Measurements from ENCODE around the gene ZGPAT. TPM values are rescaled to one million over a fixed set of nuclear protein-coding genes. Genes with fewer than 3 reads are reported as not detected.
"Not testable (repeated sequence)": the region's sequence is repeated elsewhere in the genome, so short reads cannot be mapped to it uniquely, and the experiment has no call there.

Gene ZGPAT
- 10 to 100 TPM; 24.8 to 70.2 (median 36.8) TPM for total RNA-seq

GRCh38 chr20:63707558-63708300, at the start of gene ZGPAT, which contains the start of gene ARFRP1:
ZGPAT (plus strand) TSS chr20:63708039; CDS start chr20:63708581, 542 bp downstream.
ARFRP1 (minus strand) TSS chr20:63707976; CDS start chr20:63707091, 885 bp downstream.
- H3K4me3 ChIP-seq = peak within 1 kb of the TSS; percentile 79 to 98 (median 92)
- WGBS, 2 donors = 1% methylated on average over 33 of the region's 98 CpGs; no CpG with 5 or more reads in 1 of the 2 donors
- H3K27me3 ChIP-seq = no peaks in the 10 kb centered on the region
- TF ChIP-seq EP300 (IDR thresholded peaks at IDR 0.05) (no peak), POLR2AphosphoS5 (IDR thresholded peaks at IDR 0.05) (peak; percentile 94 to 95), CTCF (IDR thresholded peaks at IDR 0.05) (peak in 4 of 6 experiments; percentile 21 to 48 (median 30)), POLR2A (IDR thresholded peaks at IDR 0.05) (peak in 3 of 4 donors; percentile 7 to 83 (median 42))
- H3K4me1 ChIP-seq = peaks cover 24 to 33% (median 26%) of the 10 kb centered on the region in 4 donors
- peaks cover 24 to 66% (median 51%) of the 10 kb centered on the region in 4 donors for H3K36me3 ChIP-seq
- ATAC-seq (ENCODE audit: low FRiP score in 2 of 2) (peak; percentile 95 to 98), DNase-seq (peak; percentile 91 to 99)
- peak within 1 kb of the TSS; percentile 89 to 93 (median 92) for H3K27ac ChIP-seq
- no peaks in the 10 kb centered on the region for H3K9me3 ChIP-seq

- Histone ChIP-seq H3K27me3 (no peaks in the 10 kb centered on the region), H3K27ac (peak overlapping the region; percentile 84 to 91 (median 90)), H3K9me3 (no peaks in the 10 kb centered on the region), H3K4me1 (peaks cover 21 to 27% (median 25%) of the 10 kb centered on the region in 4 donors), H3K4me3 (peak overlapping the region; percentile 74 to 89 (median 82)), H3K36me3 (peaks cover 6 to 36% (median 26%) of the 10 kb centered on the region in 4 donors)
- peak; percentile 56 to 66 for ATAC-seq (ENCODE audit: low FRiP score in 2 of 2)
- no peak for DNase-seq
- WGBS, 2 donors = 0 to 2% methylated on average over 1 to 25 of the region's 25 CpGs
- TF ChIP-seq EP300 (IDR thresholded peaks at IDR 0.05) (no peak), POLR2AphosphoS5 (IDR thresholded peaks at IDR 0.05) (no peak), CTCF (IDR thresholded peaks at IDR 0.05) (no peak), POLR2A (IDR thresholded peaks at IDR 0.05) (no peak)
These were observed 49.1 kb upstream of the ZGPAT start for GRCh38 chr20:63658749-63659187.

- Histone ChIP-seq H3K27ac (peak overlapping the region in 3 of 4 donors; percentile 90 to 91 (median 91)), H3K27me3 (no peaks in the 10 kb centered on the region), H3K36me3 (peaks cover 6 to 42% (median 29%) of the 10 kb centered on the region in 4 donors), H3K9me3 (no peaks in the 10 kb centered on the region), H3K4me3 (peak overlapping the region in 3 of 4 donors; percentile 74 to 89 (median 85)), H3K4me1 (peaks cover 16 to 21% (median 21%) of the 10 kb centered on the region in 4 donors)
- 73 to 76% methylated on average over 10 to 13 of the region's 13 CpGs for WGBS, 2 donors
- TF ChIP-seq CTCF (IDR thresholded peaks at IDR 0.05) (no peak), EP300 (IDR thresholded peaks at IDR 0.05) (no peak), POLR2AphosphoS5 (IDR thresholded peaks at IDR 0.05) (no peak), POLR2A (IDR thresholded peaks at IDR 0.05) (no peak)
- DNase-seq (no peak), ATAC-seq (ENCODE audit: low FRiP score in 2 of 2) (no peak)
These were observed 48.5 kb upstream of the ZGPAT start for GRCh38 chr20:63659370-63659769.

GRCh38 chr20:63660174-63660573, 47.7 kb upstream of the ZGPAT start:
- 85 to 93% methylated on average over 10 of the region's 10 CpGs for WGBS, 2 donors

GRCh38 chr20:63660622-63661021, 47.2 kb upstream of the ZGPAT start:
- H3K27me3 ChIP-seq = no peaks in the 10 kb centered on the region
- TF ChIP-seq POLR2AphosphoS5 (IDR thresholded peaks at IDR 0.05) (no peak), POLR2A (IDR thresholded peaks at IDR 0.05) (no peak), CTCF (IDR thresholded peaks at IDR 0.05) (no peak), EP300 (IDR thresholded peaks at IDR 0.05) (no peak)
- H3K36me3 ChIP-seq = peaks cover 6 to 51% (median 33%) of the 10 kb centered on the region in 4 donors
- WGBS, 2 donors = 80 to 100% methylated on average over 6 to 8 of the region's 8 CpGs
- H3K4me1 ChIP-seq = peaks cover 16 to 21% (median 21%) of the 10 kb centered on the region in 4 donors
- no peak for DNase-seq
- H3K27ac ChIP-seq = no peak overlapping the region
- H3K9me3 ChIP-seq = no peaks in the 10 kb centered on the region
- H3K4me3 ChIP-seq = no peak overlapping the region
- ATAC-seq (ENCODE audit: low FRiP score in 2 of 2) = no peak

More at GRCh38 chr20:63660174-63660573, 47.7 kb upstream of the ZGPAT start:
- not testable (repeated sequence) for H3K27ac ChIP-seq; H3K9me3 ChIP-seq; DNase-seq; H3K27me3 ChIP-seq; H3K4me3 ChIP-seq; ATAC-seq (ENCODE audit: low FRiP score in 2 of 2)
- Histone ChIP-seq H3K4me1 (peaks cover 16 to 21% (median 21%) of the 10 kb centered on the region in 4 donors), H3K36me3 (peaks cover 6 to 47% (median 31%) of the 10 kb centered on the region in 4 donors)

Measured in upper lobe of left lung (tissue), 6 donors.